K562 (cell line): ENCODE results near the gene FDX2. TPM values are rescaled to one million over a fixed set of nuclear protein-coding genes. Genes with fewer than 3 reads are reported as not detected.

Source experiments
- ATAC-seq: fragments of 200-7000 bp; cut with Tn5 transposase; 3 replicates; pipeline ENCODE4 v1.9.1; 2020; ENCODE audit warnings: moderate library complexity
- BruUV-seq: library from RNA; stranded (reverse); fragments of 400-500 nt; replicated peaks from 2 replicates; lab custom pipeline; 2021; lab: Mats Ljungman, UMichigan
- CTCF ChIA-PET: fragments of 300-600 bp; formaldehyde crosslinking; extraction: SDS; loops from one replicate; lab custom pipeline; 2021; ENCODE audit warnings: low intra/inter-chr PET ratio; lab: Yijun Ruan, JAX
- POLR2A ChIA-PET: fragments of 300-600, 350-650 bp; sonication (Branson Sonifier 250); formaldehyde crosslinking; extraction: SDS; loops from one replicate; lab custom pipeline; 2021; ENCODE audit warnings: antibody characterized with exemption, inconsistent platforms; lab: Yijun Ruan, JAX
- DNase-seq, 4 experiments: peaks; one replicate each; pipeline versions ENCODE4 v3.0.0 to v3.0.0-alpha.2; 2011 to 2018; ENCODE audit warnings: low spot score in 3 of 4, mixed read lengths in 3 of 4; ENCODE audit errors: extremely low read depth in 1 of 4
- FAIRE-seq: peaks from 2 replicates; lab custom pipeline; 2011; peaks lifted over from hg19 to GRCh38; lab: Jason Lieb, UNC
- H2AFZ ChIP-seq: 2 replicates; pipeline ENCODE4 v1.6.0; 2011; ENCODE audit warnings: low read depth, low read length, control low read depth, inconsistent platforms
- H3K27ac ChIP-seq: fragments of 200-600 bp; 3 replicates; pipeline ENCODE4 v1.8.0; 2011; ENCODE audit warnings: low read depth, mild to moderate bottlenecking, control low read depth, inconsistent platforms, low read length, moderate library complexity, mixed read lengths; ENCODE audit errors: extremely low read depth
- H3K27me3 ChIP-seq, 2 experiments: fragments of 300-600 bp in 1 of 2; 2 replicates in 1 of 2; 3 replicates in 1 of 2; pipeline versions ENCODE4 v1.6.0 to v1.8.0; 2011; ENCODE audit warnings: inconsistent platforms in 2 of 2, low read length in 2 of 2, mild to moderate bottlenecking in 1 of 2, mixed read lengths in 1 of 2, moderate library complexity in 1 of 2; ENCODE audit not compliant: control insufficient read depth in 2 of 2, insufficient read depth in 2 of 2
- H3K36me3 ChIP-seq: fragments of 300-600 bp; 3 replicates; pipeline ENCODE4 v1.8.0; 2011; ENCODE audit warnings: mild to moderate bottlenecking, low read length, inconsistent platforms; ENCODE audit not compliant: control insufficient read depth, insufficient read depth
- H3K4me1 ChIP-seq, 2 experiments: fragments of 200-600 bp in 1 of 2; replicated peaks in 1 of 2; 2 replicates in 1 of 2; 3 replicates in 1 of 2; pipeline versions ENCODE4 v1.5.1 to v1.8.0; 2011; ENCODE audit warnings: inconsistent platforms in 2 of 2, low read length in 2 of 2, mild to moderate bottlenecking in 1 of 2, mixed read lengths in 1 of 2, moderate library complexity in 1 of 2; ENCODE audit not compliant: control insufficient read depth in 2 of 2, insufficient read depth in 2 of 2
- H3K4me2 ChIP-seq: 2 replicates; pipeline ENCODE4 v1.6.1; 2011; ENCODE audit warnings: low read length, control low read depth, inconsistent platforms, mixed read lengths; ENCODE audit not compliant: insufficient read depth
- H3K4me3 ChIP-seq: fragments of 200-600 bp; sonication (generic), shearing (Covaris generic); 2 replicates; pipeline ENCODE4 v1.5.1; 2016; ENCODE audit warnings: control low read depth, inconsistent platforms
- H3K79me2 ChIP-seq: fragments of 200-600 bp; 3 replicates; pipeline ENCODE4 v1.8.0; 2011; ENCODE audit warnings: low read length, inconsistent platforms; ENCODE audit not compliant: control insufficient read depth, insufficient read depth
- H3K9ac ChIP-seq, 2 experiments: 2 replicates each; pipeline versions ENCODE4 v1.6.0 to v1.6.1; 2011; ENCODE audit warnings: low read depth in 2 of 2, low read length in 2 of 2, control low read depth in 1 of 2, inconsistent platforms in 1 of 2, mild to moderate bottlenecking in 1 of 2, mixed read lengths in 1 of 2; ENCODE audit not compliant: insufficient read depth in 1 of 2
- H3K9me1 ChIP-seq: one replicate; pipeline ENCODE4 v1.6.0; 2011; ENCODE audit warnings: inconsistent platforms, mild to moderate bottlenecking, low read length, moderate library complexity; ENCODE audit not compliant: control insufficient read depth, insufficient read depth
- H3K9me3 ChIP-seq: replicated peaks from 2 replicates; pipeline ENCODE4 v1.5.1; 2011; ENCODE audit warnings: low read depth, low read length, inconsistent platforms; ENCODE audit not compliant: control insufficient read depth, insufficient read depth
- H4K20me1 ChIP-seq: replicated peaks from 2 replicates; pipeline ENCODE4 v1.6.1; 2011; ENCODE audit warnings: low read length, inconsistent platforms, mixed read lengths; ENCODE audit not compliant: control insufficient read depth, insufficient read depth
- MTA3 ChIP-seq: fragments of 450-650 bp; formaldehyde crosslinking; IDR thresholded peaks from 2 replicates; pipeline ENCODE4 v1.6.1; 2017; ENCODE audit warnings: mild to moderate bottlenecking, borderline replicate concordance
- ZBTB33 ChIP-seq: sonication (generic); formaldehyde crosslinking; IDR thresholded peaks from 2 replicates; pipeline ENCODE4 v1.8.1; 2023; ENCODE audit warnings: mild to moderate bottlenecking, missing genetic modification reagents
- ZNF609 ChIP-seq: sonication (generic); formaldehyde crosslinking; IDR thresholded peaks from 2 replicates; pipeline ENCODE4 v1.8.1; 2023; ENCODE audit warnings: missing genetic modification reagents, mild to moderate bottlenecking, borderline replicate concordance
- WGBS: fragments of 100-300 bp; shearing (Covaris generic); methylation state at CpG from one replicate; pipeline ENCODE4 v1.1.6; 2016; ENCODE audit warnings: low coverage, mixed read lengths; ENCODE audit not compliant: insufficient coverage; ENCODE audit errors: missing lambda C conversion rate; 5-methylcytosine and 5-hydroxymethylcytosine counted together
- in situ Hi-C: fragments of 300-500 bp; cut with MboI; formaldehyde crosslinking; loops from 4 replicates; pipeline ENCODE4 v1.15.0; 2018; ENCODE audit warnings: inconsistent platforms, mixed read lengths
- intact Hi-C: fragments of 100-400 bp; cut with micrococcal nuclease; formaldehyde crosslinking; loops from 2 replicates; pipeline ENCODE4 v1.14.2; 2022
- polyA plus RNA-seq, 8 experiments: library from polyadenylated mRNA; depleted of rRNA in 4 of 8; stranded (reverse) in 5 of 8; unstranded in 3 of 8; fragments of >200 nt; fragmentation: Nextera tagmentation in 2 of 8; fragmentation: Illumina TruSeq in 1 of 8; extraction: Ambion mirVana in 2 of 8; extraction: Trizol in 1 of 8; gene quantifications; 2 replicates each; pipeline versions ENCODE4 v1.2.1 to v1.2.3, GENCODE V29; 2011 to 2014; ENCODE audit warnings: inconsistent platforms in 1 of 8, missing spikeins in 1 of 8
- total RNA-seq, 7 experiments: library from RNA; depleted of rRNA in 6 of 7; stranded (reverse); fragments of >200 nt in 6 of 7; fragmentation: Illumina TruSeq in 2 of 7; extraction: Trizol in 2 of 7; gene quantifications; 2 replicates each; pipeline versions ENCODE4 v1.2.1 to v1.2.3, GENCODE V29; 2011 to 2021; ENCODE audit warnings: low replicate concordance in 1 of 7

Gene FDX2
- total and polyA plus RNA-seq, 9 of the 15 experiments (the other 6 are each of a cell fraction or from before 2014, with no cell fraction given), result 2.5 to 49.8 (median 29.7) TPM

DNA sequence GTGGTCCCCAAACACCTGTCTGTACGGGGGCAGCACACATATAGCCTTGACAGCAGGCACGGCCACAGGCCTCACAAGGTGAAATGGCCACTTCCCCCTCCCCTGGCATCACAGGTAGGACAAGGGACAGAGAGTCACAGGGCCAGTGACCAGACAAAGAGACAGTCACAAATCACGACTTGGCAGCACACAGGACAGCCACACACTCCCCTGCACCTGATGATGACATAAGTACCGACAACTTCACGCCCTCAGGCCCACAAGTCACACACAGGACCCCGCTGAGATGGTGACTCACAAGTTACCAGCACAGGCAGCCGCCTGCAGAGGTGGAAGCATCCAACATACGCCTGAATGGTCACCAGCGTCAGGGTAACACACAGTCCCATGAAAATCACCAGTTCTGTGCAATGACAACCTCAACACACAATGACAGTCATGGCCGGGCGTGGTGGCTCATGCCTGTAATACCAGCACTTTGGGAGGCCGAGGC is 48.0 kb upstream of the FDX2 start:
- Histone ChIP-seq H3K9ac (no peak overlapping the region; a peak in 1 of 4 replicates), H3K9me1 (no peaks in the 10 kb centered on the region), H4K20me1 (no peaks in the 10 kb centered on the region), H3K27me3 (no peaks in the 10 kb centered on the region), H3K4me2 (no peak overlapping the region), H3K27ac (no peak overlapping the region), H3K9me3 (no peaks in the 10 kb centered on the region), H3K4me3 (no peak overlapping the region), H3K4me1 (peaks cover 0 to 17% of the 10 kb centered on the region in 2 experiments; a peak in 1 of 5 replicates), H3K79me2 (no peaks in the 10 kb centered on the region), H2AFZ (no peak overlapping the region), H3K36me3 (peaks cover 83% of the 10 kb centered on the region; the same call in 2 of the 3 replicates)
- ChIA-PET CTCF (no interaction called here), POLR2A (no interaction called here)
- in situ Hi-C loops, result no loop called here
- BruUV-seq, result no TSS peak
- intact Hi-C loops, result no loop called here
- ATAC-seq, result no peak
- 84% methylated on average over 12 of the region's 12 CpGs for WGBS
- no peak for FAIRE-seq
- no peak for DNase-seq
- peak; percentile 73; the same call in 1 of the 2 replicates for TF ChIP-seq ZBTB33 (CRISPR knock-in tag)
- TF ChIP-seq MTA3, result no peak
- TF ChIP-seq ZNF609 (CRISPR knock-in tag), result 0 out of 2 replicates have a peak, but pooled peaks have one; percentile 51
